NCI-H146 treated with DMSO at 0.1 percent for 48 hours (cell line): ENCODE data around the gene ZNF865.

Experiments used
- DNase-seq: peaks from one replicate; lab custom pipeline; 2025; ENCODE audit not compliant: unreplicated experiment; lab: John Stamatoyannopoulos, UW

ZNF865 gene

DNA sequence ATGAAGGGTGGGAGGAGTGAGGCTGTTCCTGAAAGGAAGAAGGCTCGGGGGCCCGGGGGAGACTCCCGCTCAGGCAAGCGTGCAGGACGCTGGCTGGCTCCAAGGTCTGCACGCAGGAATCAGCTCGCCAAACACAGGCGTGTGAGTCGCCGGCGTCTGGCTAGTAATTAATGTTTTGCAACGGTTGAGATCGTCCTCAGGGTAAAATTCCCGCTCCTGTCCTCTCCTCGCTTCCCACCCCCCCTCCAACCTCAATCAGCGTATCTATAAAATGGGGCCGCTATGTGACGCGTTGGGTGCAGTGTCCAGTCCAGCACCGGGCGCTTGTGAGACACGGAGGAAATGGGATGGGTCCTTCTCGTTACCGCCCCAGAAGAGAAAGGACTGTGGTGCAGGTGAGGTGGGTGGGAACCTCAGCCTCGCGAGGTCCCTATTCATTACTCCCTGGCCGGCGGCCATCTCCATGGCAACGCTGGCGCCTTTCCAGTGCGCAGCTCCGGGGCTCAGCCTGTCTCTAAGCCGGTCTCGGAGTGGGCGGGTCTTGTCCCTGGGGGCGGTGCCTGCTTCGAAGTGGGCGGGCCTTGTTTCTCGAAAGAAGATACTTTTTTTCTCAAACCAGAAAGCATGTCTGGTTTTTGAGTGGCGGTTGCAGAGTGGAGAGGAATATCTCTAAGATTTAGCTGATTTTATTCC lies 18.3 kb upstream of the ZNF865 start:
- DNase-seq, result peak; percentile 97

DNA sequence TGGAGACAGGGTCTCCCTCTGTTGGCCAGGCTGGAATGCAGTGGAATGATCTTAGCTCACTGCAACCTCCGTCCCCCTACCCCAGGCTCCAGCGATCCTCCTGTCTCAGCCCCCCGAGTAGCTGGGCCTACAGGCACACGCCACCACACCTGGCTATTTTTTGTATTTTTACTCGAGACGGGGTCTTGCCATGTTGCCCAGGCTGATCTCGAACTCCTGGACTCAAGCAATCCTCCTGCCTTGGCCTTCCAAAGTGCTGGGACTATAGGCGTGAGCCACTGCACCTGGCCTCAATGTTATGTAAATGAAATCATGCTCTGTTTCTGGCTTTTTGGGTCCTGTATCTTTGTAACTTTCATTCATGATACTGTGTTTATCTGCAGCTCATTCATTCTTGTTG lies 16.7 kb upstream of the ZNF865 start:
- no peak for DNase-seq

DNA sequence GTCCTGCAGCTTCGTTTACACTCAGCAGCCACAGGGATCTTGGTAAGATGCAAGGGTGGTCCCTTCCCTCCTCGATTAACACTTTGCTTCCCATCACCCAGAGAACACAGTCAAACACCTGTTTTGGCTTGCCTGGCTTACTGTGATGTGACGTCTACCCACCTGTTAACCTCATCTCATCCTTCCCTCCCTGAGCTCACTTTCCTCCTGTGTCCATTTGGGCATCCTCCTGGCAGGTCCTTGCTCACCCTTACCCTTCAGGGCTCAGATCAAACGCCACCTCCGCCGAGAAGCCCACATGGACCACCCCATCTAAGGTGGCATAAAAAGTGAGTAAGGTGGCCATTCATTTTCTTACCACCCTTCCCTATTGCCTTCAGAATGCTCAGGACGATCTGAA lies 15.3 kb upstream of the ZNF865 start:
- no peak for DNase-seq

DNA sequence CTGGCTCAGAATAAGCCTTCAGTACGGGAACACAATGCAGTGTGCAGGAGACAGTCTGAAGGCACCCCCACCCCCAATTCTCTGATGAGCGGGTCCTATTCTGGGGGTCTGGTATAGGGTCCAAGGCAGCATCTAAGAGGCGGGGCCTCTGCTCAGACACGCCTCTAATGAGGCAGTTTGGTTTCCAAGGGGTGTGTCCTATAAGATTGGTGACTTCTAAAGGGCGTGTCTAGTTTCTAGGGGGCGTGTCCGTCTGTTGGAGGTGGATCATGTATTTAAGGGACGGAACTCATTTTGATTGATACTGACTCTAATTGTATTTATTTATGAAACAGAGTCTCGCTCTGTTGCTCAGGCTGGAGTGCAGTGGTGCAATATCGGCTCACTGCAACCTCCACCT lies 14.8 kb upstream of the ZNF865 start:
- no peak for DNase-seq

DNA sequence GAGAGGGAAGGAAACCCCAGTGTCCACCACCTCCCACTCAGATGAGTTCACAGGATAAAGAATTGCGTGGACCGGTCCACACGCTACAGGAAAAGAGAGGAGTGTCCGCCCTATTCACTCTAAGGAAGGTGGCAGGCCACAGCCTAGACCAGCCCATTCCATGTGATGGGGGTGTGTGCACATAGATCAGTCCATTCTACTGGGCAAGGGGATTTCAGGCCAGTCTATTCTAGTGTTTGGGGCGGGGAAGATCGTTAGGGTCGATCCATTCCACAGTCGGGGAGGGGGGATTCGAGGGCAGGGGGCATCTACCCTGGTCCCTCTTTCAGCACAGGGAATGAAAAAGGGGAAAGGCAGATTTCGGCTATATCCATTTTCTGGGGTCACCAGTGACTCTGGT lies 13.9 kb upstream of the ZNF865 start:
- DNase-seq, result no peak

DNA sequence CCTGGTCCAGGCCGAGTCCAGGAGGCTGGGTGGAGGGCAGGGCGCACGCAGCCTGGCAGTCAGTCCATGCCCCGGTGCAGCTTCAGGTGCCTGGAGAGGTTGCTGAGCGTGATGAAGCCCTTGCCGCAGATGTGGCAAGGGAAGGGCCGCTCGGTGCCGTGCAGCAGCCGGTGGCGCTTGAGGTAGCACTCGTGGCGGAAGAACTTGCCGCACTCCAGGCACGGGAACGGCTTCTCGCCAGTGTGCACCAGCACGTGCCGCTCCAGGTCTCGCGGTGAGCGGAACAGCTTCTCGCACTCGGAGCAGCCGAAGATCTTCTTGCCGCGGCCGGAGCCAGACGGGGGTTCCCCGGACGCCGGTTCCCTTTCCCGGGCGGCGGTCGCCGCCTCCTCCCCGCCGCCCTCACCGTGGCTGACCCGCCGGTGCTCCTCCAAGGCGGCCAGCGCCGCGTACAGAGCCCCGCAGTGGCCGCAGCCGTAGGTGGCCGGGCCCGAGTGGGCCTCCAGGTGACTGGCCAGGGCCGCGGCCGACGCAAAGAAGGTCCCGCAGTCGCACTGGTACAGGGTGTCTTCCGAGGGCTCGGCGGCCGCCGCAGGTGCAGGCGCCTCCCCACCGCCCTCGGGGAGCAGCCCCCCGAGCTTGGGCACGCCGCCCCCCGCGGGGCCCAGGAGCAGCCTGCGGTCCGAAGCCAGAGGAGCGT lies 12.9 kb upstream of the ZNF865 start:
- DNase-seq, result no peak

DNA sequence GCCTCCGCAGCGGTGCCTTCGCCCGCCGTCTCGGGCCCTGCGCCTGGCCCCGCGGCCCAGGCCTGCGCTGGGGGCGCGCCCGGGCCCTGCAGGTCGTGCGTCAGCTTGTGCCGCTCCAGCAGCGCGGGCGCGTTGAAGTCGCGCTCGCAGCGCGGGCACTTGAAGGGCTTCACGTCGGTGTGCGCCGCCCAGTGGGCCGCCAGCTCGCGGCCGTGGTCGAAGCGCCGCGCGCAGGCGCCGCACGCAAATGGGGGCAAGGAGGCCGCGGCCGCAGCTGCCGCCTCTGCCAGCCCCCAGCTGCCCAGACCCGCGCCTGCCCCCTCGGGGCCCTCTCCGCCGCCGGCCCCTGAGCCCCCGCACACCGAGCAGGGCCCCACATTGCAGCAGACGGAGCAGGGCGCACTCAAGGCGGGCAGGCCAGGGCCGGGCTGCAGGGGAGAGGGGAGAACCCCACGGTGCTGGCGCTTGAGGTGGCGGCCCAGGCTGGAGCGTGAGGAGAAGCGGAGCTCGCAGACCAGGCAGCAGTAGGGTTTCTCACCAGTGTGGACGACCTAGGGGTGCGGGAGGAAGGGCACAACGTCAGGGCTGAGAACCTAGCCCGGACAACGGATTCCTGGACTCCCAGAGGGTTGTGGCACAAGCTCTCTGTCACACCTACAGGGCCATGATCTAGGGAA lies 12.2 kb upstream of the ZNF865 start:
- no peak for DNase-seq

DNA sequence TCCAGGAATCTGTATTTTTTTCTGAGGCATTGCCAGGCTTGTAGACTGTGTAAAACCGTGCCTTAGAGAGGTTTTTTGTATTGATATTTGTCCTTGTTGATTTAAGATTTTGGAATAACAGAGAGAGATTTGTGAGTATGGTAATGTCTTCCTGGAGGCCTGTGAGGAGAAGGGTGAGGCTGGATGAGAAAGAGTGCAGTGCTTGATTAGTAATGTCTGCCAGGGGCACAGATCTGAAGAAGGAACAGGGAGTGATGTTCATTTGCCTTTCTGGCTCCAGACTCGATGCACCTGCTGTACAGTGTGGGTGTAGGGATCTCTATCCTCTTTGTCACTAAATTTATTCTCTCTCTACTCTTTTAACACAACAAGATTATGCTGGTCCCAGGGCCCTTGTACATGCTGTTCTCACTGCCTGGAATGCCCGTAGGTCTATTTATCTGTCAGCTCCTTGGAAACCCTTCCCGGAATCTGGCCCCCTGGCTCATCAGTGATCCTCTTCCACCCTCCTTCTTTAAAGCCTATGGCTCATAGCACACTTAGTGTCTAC lies 10.4 kb upstream of the ZNF865 start:
- DNase-seq, result no peak

DNA sequence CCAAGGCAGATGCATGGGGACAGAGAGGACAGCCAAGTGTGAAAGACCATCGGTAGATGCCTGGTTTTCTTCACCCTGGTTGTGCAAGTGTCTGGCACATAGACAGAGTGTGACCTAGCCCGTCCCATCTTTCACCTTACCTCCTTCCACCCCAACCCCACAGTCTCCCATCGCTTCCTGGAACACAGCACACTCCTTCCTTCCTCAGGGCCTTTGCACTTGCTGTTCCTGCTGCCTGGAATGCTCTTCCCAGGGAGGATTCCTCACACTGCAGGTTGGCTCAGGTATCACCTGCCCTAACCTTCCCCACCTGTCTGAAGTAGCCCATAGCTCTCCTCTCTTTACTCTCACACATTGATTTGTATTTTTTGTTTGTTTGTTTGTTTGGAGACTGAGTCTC lies 9.1 kb upstream of the ZNF865 start:
- DNase-seq, result no peak

DNA sequence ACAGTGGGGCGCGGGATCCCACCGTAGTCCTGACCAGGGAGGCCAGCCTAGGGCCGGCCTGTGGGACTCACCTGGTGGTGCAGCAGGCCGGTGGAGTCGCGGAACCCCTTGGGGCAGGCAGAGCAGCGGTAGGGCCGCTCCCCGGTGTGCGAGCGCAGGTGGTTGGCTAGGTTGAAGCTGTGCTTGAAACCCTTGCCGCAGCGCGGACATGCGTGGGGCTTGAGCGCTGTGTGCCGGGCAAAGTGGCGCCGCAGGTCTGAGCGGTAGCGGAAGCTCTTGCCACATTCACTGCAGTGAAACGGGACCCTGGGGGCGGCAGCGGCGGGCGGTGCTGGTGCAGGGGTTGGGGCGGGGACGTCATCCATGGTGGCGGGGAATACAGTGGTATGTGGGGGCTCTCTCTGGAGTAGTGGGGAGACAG lies 7.9 kb upstream of the ZNF865 start:
- no peak for DNase-seq

DNA sequence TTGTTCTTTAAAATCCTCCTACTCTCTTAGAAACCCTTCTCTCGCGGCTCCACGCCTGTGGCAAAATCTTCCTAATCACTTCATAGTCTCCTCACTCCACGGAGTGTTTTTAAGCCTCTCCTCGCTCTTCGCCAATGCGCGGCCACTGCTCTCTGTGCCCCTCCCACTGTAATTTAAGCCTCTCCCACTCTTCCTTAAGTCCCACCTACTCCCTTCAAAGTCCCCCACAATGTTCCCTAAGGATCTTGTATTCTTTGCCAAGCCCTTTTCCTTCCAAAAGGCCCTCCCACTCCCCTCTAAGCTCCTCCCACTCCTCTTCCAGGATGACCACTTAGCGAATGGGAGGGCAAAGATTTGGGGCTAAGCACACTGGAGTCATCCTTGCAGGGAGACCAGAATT lies 7.4 kb upstream of the ZNF865 start:
- DNase-seq, result no peak

DNA sequence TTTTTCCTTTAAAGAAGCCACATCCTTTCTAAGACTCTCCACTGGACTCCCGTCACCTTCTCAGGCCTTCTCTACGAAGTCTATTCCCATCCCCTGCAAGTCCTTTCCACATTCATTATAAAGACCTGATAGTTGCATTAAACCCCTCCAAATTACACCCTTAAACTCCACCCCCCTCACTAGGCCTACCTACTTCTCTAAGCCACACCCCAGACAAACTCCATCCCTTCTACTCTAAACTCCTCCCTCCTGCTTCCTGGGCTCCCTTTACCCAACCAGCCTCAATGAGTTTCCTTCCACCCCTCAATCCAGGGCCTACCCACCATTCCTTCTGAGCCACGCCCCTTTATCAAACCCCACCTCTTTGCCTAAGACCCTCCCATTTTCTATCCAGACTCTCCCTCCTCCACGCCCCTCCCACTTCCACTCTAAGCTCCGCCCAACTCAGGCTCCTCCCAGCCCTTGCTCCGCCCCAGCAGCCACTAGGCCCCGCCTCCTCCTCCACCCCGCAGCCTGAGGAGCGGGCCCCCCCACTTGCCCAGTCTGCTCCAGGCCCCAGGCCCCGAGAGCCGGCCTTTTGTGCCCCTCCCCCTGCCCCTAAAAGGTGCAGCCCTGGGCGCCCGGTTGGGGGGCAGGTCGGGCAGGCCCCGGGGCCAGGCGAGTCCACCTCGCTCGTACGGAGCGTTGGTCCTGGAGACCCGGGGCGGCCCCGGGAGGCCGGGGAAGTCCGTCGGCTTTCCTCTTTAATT lies 6.6 kb upstream of the ZNF865 start:
- DNase-seq, result peak; percentile 93

DNA sequence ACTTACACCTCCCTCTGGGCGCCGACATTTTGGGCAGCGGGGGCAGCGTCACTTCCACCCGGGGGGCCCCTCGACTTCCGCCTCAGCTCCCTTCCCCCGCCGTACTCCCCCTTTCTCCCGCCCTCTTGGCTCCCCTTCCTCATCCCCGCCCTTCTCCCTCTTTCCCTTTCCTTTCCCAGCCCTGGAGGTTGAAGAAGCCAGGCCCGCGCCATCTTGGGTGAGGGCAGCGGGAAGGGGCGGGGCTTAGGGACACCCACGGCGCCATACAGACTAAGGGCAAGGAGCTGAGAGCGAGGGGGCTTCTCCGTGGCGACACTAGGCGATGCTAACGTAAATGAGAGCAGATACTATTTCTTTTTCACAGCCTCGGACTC lies 6.0 kb upstream of the ZNF865 start, which contains the start of gene FIZ1:
Gene FIZ1 (minus strand): TSS at position 50 of the 374 bp plus-strand sequence. CDS start 1,652 bp downstream, outside the sequence.
- DNase-seq, result peak; percentile 98

DNA sequence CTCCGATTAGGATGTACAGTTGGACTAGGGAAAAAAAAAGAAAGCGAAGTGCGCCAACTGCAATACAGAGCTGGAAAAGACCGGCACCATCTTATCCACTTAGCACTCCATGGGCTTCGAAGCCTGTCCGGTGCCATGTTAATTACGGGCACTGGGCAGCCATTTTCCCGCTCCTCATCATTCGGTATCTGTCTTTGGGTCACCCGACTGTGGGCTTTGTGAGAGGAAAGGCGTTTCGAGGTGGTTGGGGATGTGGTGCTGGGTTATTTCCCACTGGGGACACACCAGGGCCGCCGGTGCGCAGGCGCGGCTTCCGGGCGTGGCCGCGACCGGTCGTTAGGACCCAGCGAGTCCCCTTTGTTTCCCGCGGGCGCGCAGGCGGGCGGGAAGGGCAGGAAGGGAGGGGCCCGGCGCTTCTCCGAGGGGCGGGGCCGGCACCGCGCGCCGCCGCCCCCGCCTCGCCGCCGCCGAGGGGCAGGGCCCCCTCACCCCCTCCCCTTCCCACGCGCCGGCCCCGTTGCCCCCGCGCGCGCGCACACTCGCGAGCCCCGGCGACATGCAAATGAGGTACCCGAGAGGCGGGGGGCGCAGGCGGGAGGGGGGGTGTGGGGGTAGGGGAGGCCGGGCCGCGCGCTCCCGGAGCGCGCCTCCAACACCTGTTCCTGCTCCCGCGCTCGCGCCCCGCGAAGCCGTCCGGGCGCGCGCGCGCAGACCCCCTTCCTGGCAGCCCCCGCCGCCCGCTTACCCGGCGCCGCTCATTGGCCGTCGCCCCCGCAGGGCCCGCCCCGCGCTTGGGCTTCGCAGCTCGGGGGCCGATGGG lies 5.4 kb upstream of the ZNF865 start, which contains the start of gene ZNF524:
Gene ZNF524 (plus strand): TSS at position 447 of the 820 bp plus-strand sequence. CDS start 1,825 bp downstream, outside the sequence.
- peak; percentile 95 for DNase-seq

DNA sequence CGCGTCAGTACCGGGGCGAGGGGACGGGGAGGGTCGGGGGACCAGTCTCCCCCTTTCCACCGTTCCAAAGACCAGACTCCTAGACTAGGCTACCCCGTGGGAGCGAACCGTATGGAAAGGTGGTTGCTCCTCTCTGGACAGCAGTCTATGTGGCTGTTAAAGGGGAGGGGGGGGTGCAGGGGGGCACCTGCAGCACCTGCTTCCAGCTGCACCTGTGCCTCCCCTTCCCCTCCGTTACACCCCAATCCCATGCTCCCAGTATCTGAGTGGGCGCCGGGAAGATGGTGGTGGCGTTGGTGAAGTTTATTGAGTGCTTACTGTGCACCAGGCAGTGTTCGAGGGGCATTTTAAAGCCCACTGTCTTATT lies 4.8 kb upstream of the ZNF865 start:
- DNase-seq, result no peak

DNA sequence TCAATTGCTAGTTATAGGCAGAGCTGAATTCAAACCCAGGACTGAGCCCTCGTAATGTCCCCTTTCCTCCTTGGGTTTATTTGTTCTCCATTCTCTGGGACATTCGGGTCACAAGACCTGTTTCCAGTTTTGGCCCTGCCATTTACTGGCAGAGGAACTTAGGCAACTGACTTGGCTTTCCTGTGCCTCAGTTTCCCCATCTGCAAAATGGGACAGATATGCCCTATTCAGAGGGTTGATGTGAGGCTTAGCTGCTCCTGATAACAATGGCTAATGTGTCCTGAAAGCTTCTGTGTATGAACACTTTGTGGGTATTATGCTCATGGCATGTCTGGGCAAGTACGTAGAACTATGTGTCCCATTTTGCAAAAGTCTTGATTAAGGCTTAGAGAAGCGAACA lies 4.4 kb upstream of the ZNF865 start:
- no peak for DNase-seq

DNA sequence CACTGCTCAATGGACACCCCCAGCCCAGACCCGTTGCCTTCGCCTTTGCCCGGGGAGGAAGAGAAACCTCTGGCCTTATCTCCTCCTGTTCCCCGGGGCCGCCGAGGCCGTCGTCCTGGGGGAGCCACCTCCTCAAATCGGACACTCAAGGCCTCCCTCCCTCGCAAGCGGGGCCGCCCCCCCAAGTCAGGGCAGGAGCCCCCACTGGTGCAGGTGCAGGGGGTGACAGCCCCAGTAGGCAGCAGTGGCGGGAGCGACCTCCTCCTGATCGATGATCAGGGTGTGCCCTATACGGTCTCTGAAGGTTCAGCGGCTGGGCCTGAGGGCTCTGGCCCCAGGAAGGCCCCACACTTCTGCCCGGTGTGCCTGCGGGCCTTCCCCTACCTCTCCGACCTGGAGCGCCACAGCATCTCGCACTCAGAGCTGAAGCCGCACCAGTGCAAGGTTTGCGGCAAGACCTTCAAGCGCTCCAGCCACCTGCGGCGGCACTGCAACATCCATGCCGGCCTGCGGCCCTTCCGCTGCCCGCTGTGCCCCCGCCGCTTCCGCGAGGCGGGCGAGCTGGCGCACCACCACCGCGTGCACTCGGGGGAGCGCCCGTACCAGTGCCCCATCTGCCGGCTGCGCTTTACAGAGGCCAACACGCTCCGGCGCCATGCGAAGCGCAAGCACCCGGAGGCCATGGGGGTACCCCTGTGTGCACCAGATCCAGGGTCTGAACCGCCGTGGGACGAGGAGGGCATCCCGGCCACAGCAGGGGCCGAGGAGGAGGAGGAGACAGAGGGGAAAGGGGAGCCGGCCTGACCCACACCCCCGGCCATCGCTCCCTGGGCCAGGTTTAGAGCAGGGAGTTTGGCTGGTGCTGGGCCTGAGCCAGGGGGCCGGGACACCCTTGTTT lies 3.1 kb upstream of the ZNF865 start:
- no peak for DNase-seq

DNA sequence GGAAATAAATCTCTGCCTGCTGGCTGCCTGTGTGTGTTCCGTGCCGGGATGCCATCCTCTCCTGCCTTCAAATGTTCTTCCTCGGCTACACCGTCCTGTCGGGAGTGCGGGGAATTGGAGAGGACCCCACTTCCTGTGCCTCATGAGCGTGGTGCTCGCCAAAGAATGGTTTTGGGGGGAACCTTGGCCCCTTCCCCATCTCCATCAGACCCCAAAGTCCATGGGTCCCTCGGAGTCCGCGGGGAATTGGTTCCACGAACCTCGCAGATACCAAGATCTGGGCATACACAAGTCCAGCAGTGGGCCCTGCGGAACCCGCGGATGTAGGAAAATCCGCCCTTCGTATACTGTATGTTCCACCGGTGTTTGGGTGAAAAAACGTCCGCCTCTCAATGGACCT lies 2.3 kb upstream of the ZNF865 start:
- no peak for DNase-seq

DNA sequence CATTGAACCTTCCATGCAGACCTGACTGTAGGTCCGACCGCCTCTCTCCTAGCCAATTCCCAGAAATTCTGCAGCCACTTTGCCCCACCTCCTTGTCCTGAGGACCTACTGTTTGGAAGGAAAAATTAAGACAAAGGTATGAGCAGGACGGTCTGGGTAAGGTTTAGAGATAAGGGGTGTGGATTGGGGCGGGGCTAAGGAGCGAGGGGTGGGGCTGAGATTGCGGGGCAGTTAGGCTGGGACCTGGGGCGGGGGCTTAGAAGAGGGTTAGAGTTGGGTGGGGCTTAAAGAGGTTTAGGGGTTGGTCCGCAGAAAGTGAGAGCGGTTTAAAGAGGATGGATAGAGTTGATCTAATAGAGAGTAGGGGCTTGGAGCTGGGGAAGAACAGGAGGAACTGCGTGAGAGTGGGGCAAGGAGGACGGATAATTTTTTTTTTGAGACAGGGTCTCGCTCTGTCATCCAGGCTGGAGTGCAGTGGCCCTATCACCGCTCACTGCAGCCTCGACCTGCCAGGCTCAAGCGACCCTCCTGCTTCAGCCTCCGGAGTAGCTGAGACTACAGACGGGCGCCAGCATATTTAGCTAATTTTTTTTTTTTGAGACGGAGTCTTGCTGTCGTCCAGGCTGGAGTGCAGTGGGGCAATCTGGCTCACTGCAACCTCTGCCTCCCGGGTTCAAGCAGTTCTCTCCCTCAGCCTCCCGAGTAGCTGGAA lies 1.7 kb upstream of the ZNF865 start:
- DNase-seq, result no peak
